HEK293 (cell line): Measurements from ENCODE around the gene CLEC18B.
"Not testable (repeated sequence)": the region's sequence is repeated elsewhere in the genome, so short reads cannot be mapped to it uniquely, and the experiment has no call there.

Source experiments
- KLF7 ChIP-seq: fragments of 450-650 bp; formaldehyde crosslinking; IDR thresholded peaks from 2 replicates; pipeline ENCODE4 v1.5.1; 2016; ENCODE audit warnings: missing biosample characterization, missing genetic modification characterization, borderline replicate concordance
- PATZ1 ChIP-seq: fragments of 450-650 bp; formaldehyde crosslinking; IDR thresholded peaks from 2 replicates; pipeline ENCODE4 v1.5.1; 2016; ENCODE audit warnings: missing biosample characterization, missing genetic modification characterization
- ZFP3 ChIP-seq: fragments of 450-650 bp; formaldehyde crosslinking; IDR thresholded peaks from 2 replicates; pipeline ENCODE4 v1.5.1; 2016; ENCODE audit warnings: low read depth, missing biosample characterization, missing genetic modification characterization
- ZFP41 ChIP-seq: fragments of 450-650 bp; formaldehyde crosslinking; IDR thresholded peaks from 2 replicates; pipeline ENCODE4 v1.5.1; 2016; ENCODE audit warnings: missing biosample characterization, missing genetic modification characterization, borderline replicate concordance
- ZNF133 ChIP-seq: fragments of 450-650 bp; formaldehyde crosslinking; IDR thresholded peaks from 2 replicates; pipeline ENCODE4 v1.5.1; 2016; ENCODE audit warnings: missing biosample characterization, missing genetic modification characterization
- TF ChIP-seq, protein P1 (sequence below): fragments of 450-650 bp; formaldehyde crosslinking; IDR thresholded peaks from 2 replicates; pipeline ENCODE4 v1.5.1; 2016; ENCODE audit warnings: missing biosample characterization, missing genetic modification characterization
- TF ChIP-seq, protein P2 (sequence below): fragments of 450-650 bp; formaldehyde crosslinking; IDR thresholded peaks from 2 replicates; pipeline ENCODE4 v1.5.1; 2017; ENCODE audit warnings: missing biosample characterization, mild to moderate bottlenecking, missing genetic modification characterization, moderate library complexity

DNA sequence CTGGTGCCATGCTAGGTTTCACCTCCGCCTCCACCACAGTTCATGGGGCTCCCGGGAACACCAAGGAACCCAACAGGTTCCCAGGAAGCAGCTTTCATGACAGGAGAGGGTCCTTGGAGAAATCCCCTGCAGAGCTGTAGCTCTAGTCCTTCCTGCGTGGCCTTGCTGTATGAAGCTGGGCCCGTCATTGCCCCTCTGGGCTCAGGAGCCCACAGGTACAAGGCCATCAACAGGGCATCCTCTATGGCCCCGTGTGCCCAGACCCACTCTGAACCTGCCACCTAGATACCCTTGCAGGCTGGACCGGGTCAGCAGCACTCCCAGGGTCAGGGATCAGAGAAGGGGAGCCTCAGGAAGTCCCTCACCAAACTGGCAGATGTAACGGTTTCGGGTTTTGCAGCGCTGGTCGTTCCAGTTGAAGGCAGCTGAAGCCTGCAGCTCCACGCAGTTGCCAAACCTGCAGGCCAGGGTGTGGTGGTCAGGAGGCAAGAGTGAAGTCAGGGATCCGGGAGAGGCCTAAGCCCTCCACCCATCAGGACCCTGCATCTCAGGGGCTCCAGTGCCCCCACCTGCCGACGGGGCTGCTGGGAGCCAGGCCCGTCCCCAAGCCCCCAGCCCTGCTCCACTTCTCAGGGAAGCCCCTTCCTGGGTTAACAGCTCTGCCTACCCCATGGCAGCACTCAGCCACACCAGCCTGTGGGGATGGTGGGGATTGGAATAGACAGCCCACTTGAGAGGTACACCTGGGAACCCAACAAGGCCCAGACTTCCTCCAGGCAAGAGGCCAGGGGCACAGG lies 11.9 kb downstream of the CLEC18B start:
- not testable (repeated sequence) for TF ChIP-seq ZFP41, KLF7, ZNF133, ZFP3, PATZ1 (tag by site-specific recombination)
- TF ChIP-seq, protein P1, sequence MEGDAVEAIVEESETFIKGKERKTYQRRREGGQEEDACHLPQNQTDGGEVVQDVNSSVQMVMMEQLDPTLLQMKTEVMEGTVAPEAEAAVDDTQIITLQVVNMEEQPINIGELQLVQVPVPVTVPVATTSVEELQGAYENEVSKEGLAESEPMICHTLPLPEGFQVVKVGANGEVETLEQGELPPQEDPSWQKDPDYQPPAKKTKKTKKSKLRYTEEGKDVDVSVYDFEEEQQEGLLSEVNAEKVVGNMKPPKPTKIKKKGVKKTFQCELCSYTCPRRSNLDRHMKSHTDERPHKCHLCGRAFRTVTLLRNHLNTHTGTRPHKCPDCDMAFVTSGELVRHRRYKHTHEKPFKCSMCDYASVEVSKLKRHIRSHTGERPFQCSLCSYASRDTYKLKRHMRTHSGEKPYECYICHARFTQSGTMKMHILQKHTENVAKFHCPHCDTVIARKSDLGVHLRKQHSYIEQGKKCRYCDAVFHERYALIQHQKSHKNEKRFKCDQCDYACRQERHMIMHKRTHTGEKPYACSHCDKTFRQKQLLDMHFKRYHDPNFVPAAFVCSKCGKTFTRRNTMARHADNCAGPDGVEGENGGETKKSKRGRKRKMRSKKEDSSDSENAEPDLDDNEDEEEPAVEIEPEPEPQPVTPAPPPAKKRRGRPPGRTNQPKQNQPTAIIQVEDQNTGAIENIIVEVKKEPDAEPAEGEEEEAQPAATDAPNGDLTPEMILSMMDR (tag by site-specific recombination): not testable (repeated sequence)
- TF ChIP-seq, protein P2, sequence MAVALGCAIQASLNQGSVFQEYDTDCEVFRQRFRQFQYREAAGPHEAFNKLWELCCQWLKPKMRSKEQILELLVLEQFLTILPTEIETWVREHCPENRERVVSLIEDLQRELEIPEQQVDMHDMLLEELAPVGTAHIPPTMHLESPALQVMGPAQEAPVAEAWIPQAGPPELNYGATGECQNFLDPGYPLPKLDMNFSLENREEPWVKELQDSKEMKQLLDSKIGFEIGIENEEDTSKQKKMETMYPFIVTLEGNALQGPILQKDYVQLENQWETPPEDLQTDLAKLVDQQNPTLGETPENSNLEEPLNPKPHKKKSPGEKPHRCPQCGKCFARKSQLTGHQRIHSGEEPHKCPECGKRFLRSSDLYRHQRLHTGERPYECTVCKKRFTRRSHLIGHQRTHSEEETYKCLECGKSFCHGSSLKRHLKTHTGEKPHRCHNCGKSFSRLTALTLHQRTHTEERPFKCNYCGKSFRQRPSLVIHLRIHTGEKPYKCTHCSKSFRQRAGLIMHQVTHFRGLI (tag by site-specific recombination): not testable (repeated sequence)
